Measurements from ENCODE around the gene FOXRED1.
"Not testable (repeated sequence)": the region's sequence is repeated elsewhere in the genome, so short reads cannot be mapped to it uniquely, and the experiment has no call there.

The FOXRED1 gene

GRCh38 chr11:126254819-126255218, 14.1 kb upstream of the FOXRED1 start:
- in situ Hi-C loops (cut with HindIII; ENCODE audit: low pct_unique_long_range_greater_than_20kb, low sequenced_read_pairs): no loop called here
- no peak for DNase-seq (ENCODE audit: low read depth in 1 of 2, low spot score in 1 of 2)
- TF ChIP-seq JUND (IDR thresholded peaks at IDR 0.05; ENCODE audit: low read depth): no peak

DNA sequence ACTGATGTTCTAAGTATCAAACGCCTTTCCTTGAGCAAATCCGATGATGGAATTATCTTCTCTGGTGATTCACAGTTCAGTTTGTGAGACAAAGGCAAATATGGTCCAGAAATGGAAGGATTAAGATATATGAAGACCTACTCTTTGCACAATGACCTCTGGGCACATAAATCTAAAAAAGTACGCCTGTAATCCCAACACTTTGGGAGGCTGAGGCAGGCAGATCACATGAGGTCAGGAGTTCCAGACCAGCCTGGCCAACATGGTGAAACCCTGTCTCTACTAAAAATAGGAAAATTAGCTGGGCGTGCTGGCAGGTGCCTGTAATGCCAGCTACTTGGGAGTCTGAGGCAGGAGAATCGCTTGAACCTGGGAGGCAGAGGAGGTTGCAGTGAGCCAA, 13.4 kb upstream of the FOXRED1 start:
- in situ Hi-C loops (cut with HindIII; ENCODE audit: low pct_unique_long_range_greater_than_20kb, low sequenced_read_pairs); DNase-seq (ENCODE audit: low read depth in 1 of 2, low spot score in 1 of 2): not testable (repeated sequence)

- in situ Hi-C loops (cut with HindIII; ENCODE audit: low pct_unique_long_range_greater_than_20kb, low sequenced_read_pairs): no loop called here
- DNase-seq (ENCODE audit: low read depth in 1 of 2, low spot score in 1 of 2): no peak
- TF ChIP-seq JUND (IDR thresholded peaks at IDR 0.05; ENCODE audit: low read depth): no peak
Measured at GRCh38 chr11:126256216-126256615, 12.7 kb upstream of the FOXRED1 start.

DNA sequence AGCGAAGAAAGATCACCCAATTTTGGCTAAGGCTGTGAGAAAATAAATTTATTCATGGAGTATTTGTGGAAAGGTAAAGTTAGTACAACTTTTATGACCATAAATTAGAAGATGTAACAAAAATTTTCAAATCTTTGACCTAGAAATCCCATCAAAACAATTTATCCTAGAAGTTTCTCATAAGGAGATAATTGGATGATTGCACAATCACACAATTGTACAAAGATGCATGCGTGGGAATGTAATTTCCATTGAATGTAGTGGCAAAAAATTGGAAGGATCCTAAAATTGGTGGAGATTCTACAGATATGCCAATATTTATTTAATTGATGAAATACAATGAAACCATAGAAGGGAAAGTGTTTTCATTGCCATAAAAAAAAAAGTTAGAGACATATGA, 11.8 kb upstream of the FOXRED1 start:
- no peak for TF ChIP-seq JUND (IDR thresholded peaks at IDR 0.05; ENCODE audit: low read depth)
- no peak for DNase-seq (ENCODE audit: low read depth in 1 of 2, low spot score in 1 of 2)
- in situ Hi-C loops (cut with HindIII; ENCODE audit: low pct_unique_long_range_greater_than_20kb, low sequenced_read_pairs): no loop called here

- TF ChIP-seq JUND (IDR thresholded peaks at IDR 0.05; ENCODE audit: low read depth): no peak
- no peak for DNase-seq (ENCODE audit: low read depth in 1 of 2, low spot score in 1 of 2)
- in situ Hi-C loops (cut with HindIII; ENCODE audit: low pct_unique_long_range_greater_than_20kb, low sequenced_read_pairs): no loop called here
Measured at GRCh38 chr11:126257764-126258163, 11.2 kb upstream of the FOXRED1 start.

GRCh38 chr11:126262216-126262615, 6.7 kb upstream of the FOXRED1 start:
- in situ Hi-C loops (cut with HindIII; ENCODE audit: low pct_unique_long_range_greater_than_20kb, low sequenced_read_pairs): no loop called here
- no peak for TF ChIP-seq JUND (IDR thresholded peaks at IDR 0.05; ENCODE audit: low read depth)
- DNase-seq (ENCODE audit: low read depth in 1 of 2, low spot score in 1 of 2): no peak

DNA sequence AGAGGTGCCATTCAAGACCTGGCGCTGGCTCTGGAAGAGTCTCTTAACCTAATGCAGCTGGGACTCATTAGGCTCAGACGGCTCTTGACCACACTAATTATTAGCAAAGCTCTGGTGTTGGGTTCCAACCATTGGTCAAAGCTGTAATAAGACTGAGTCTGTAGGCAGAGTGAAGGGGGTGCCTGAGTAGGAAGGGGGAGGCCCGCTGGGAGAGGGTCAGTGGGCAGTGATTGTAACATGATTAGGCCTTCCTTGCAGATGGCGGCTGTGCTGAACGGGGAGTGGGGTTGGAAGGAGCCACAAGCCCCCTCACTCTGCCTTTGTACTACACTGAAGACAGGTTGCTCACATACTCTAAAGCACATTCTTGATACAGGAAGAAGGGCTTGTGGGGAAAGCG, 5.5 kb upstream of the FOXRED1 start:
- TF ChIP-seq JUND (IDR thresholded peaks at IDR 0.05; ENCODE audit: low read depth): no peak
- no peak for DNase-seq (ENCODE audit: low read depth in 1 of 2, low spot score in 1 of 2)
- in situ Hi-C loops (cut with HindIII; ENCODE audit: low pct_unique_long_range_greater_than_20kb, low sequenced_read_pairs): no loop called here

- in situ Hi-C loops (cut with HindIII; ENCODE audit: low pct_unique_long_range_greater_than_20kb, low sequenced_read_pairs): no loop called here
- peak in 1 of 2 experiments; percentile 73 for DNase-seq (ENCODE audit: low read depth in 1 of 2, low spot score in 1 of 2)
Measured at GRCh38 chr11:126265811-126266210, 3.1 kb upstream of the FOXRED1 start.

GRCh38 chr11:126267650-126268049, 1.3 kb upstream of the FOXRED1 start:
- TF ChIP-seq JUND (IDR thresholded peaks at IDR 0.05; ENCODE audit: low read depth): no peak
- in situ Hi-C loops (cut with HindIII; ENCODE audit: low pct_unique_long_range_greater_than_20kb, low sequenced_read_pairs): no loop called here
- DNase-seq (ENCODE audit: low read depth in 1 of 2, low spot score in 1 of 2): no peak

More at GRCh38 chr11:126265811-126266210, 3.1 kb upstream of the FOXRED1 start:
- no peak for TF ChIP-seq JUND (IDR thresholded peaks at IDR 0.05; ENCODE audit: low read depth)

DNA sequence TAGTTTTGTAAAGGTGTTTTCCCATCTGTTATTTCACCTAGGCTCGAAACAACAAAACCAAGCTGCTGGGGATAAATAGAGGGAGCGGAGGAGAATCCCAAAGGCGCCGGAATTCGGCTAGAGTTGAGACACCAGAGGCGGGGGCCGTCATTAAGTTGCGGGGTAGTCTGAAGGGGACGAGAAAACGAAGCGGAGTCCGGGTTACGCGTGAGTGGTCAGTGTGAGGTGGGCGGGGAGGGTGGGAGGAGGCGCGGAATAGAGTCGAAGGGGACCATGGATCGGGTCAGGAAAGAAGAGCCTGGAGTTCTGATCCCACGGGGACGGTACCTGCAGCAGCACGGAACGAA, 620 bp upstream of the FOXRED1 start:
- in situ Hi-C loops (cut with HindIII; ENCODE audit: low pct_unique_long_range_greater_than_20kb, low sequenced_read_pairs): no loop called here
- DNase-seq (ENCODE audit: low read depth in 1 of 2, low spot score in 1 of 2): peak in 1 of 2 experiments; percentile 45
- TF ChIP-seq JUND (IDR thresholded peaks at IDR 0.05; ENCODE audit: low read depth): no peak

DNA sequence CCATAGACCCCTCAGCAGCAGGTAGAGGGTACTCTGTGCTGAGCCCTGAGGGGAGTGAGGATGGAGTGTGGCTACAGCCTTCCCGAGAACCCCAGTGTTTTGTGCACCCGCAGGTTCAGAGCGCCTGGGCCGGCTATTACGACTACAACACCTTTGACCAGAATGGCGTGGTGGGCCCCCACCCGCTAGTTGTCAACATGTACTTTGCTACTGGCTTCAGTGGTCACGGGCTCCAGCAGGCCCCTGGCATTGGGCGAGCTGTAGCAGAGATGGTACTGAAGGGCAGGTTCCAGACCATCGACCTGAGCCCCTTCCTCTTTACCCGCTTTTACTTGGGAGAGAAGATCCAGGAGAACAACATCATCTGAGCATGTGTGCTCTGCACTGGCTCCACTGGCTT, 8.4 kb downstream of the FOXRED1 start:
- no peak for DNase-seq (ENCODE audit: low read depth in 1 of 2, low spot score in 1 of 2)
- in situ Hi-C loops (cut with HindIII; ENCODE audit: low pct_unique_long_range_greater_than_20kb, low sequenced_read_pairs): no loop called here
- TF ChIP-seq JUND (IDR thresholded peaks at IDR 0.05; ENCODE audit: low read depth): no peak

GRCh38 chr11:126277780-126278179, 8.8 kb downstream of the FOXRED1 start:
- in situ Hi-C loops (cut with HindIII; ENCODE audit: low pct_unique_long_range_greater_than_20kb, low sequenced_read_pairs): no loop called here
- no peak for TF ChIP-seq JUND (IDR thresholded peaks at IDR 0.05; ENCODE audit: low read depth)
- no peak for DNase-seq (ENCODE audit: low read depth in 1 of 2, low spot score in 1 of 2)

- no peak for TF ChIP-seq JUND (IDR thresholded peaks at IDR 0.05; ENCODE audit: low read depth)
- no peak for DNase-seq (ENCODE audit: low read depth in 1 of 2, low spot score in 1 of 2)
- in situ Hi-C loops (cut with HindIII; ENCODE audit: low pct_unique_long_range_greater_than_20kb, low sequenced_read_pairs): no loop called here
Measured at GRCh38 chr11:126279191-126279590, 10.2 kb downstream of the FOXRED1 start.

DNA sequence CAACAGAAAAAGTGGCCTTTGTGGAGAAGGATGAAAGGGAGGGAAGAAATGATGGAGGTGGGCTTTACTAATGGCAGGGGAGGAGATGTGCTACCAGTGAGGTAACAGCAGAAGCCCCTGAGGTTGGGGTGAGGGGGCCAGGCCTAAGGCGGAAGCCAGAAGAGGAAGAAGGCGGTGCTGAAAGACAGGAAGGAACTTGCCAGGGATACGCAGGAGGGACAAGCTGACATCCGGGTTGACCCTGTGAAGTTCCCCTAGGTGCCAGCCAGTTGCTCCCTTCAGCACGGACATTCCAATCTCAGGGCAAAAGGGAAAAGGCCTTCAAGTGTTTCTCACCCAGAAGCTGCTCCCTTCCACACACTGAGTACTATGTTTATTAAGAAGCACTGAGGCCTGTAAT, 11.6 kb downstream of the FOXRED1 start:
- TF ChIP-seq JUND (IDR thresholded peaks at IDR 0.05; ENCODE audit: low read depth): no peak
- no peak for DNase-seq (ENCODE audit: low read depth in 1 of 2, low spot score in 1 of 2)
- in situ Hi-C loops (cut with HindIII; ENCODE audit: low pct_unique_long_range_greater_than_20kb, low sequenced_read_pairs): no loop called here

GRCh38 chr11:126281245-126281644, 12.3 kb downstream of the FOXRED1 start:
- no peak for TF ChIP-seq JUND (IDR thresholded peaks at IDR 0.05; ENCODE audit: low read depth)
- DNase-seq (ENCODE audit: low read depth in 1 of 2, low spot score in 1 of 2): no peak
- in situ Hi-C loops (cut with HindIII; ENCODE audit: low pct_unique_long_range_greater_than_20kb, low sequenced_read_pairs): no loop called here

All from T47D (cell line).